IPS DF 4.7 (cell line): ENCODE results near the gene RALBP1.
"Not testable (repeated sequence)": the region's sequence is repeated elsewhere in the genome, so short reads cannot be mapped to it uniquely, and the experiment has no call there.

Experiments used
- DNase-seq: peaks from one replicate; pipeline ENCODE4 v3.0.0-alpha.2; 2013; ENCODE audit warnings: low spot score; ENCODE audit errors: extremely low read depth

Gene RALBP1

GRCh38 chr18:9454061-9454703 is 21.1 kb upstream of the RALBP1 start:
- DNase-seq, result no peak

GRCh38 chr18:9455718-9456511 is 19.4 kb upstream of the RALBP1 start:
- DNase-seq, result no peak

GRCh38 chr18:9466127-9466526 is 9.2 kb upstream of the RALBP1 start:
- DNase-seq, result no peak

GRCh38 chr18:9466846-9467245 is 8.5 kb upstream of the RALBP1 start:
- DNase-seq, result no peak

GRCh38 chr18:9468998-9469397 is 6.3 kb upstream of the RALBP1 start:
- no peak for DNase-seq

- no peak for DNase-seq
These were observed 5.6 kb upstream of the RALBP1 start for GRCh38 chr18:9469685-9470084.

GRCh38 chr18:9474108-9474982 is 968 bp upstream of the RALBP1 start:
- DNase-seq, result no peak

- DNase-seq, result no peak
These were observed 604 bp downstream of the RALBP1 start for GRCh38 chr18:9475643-9476591.

GRCh38 chr18:9476949-9477348 is 1.6 kb downstream of the RALBP1 start:
- DNase-seq, result not testable (repeated sequence)

GRCh38 chr18:9477509-9477908 is 2.2 kb downstream of the RALBP1 start:
- no peak for DNase-seq

GRCh38 chr18:9478545-9478944 is 3.2 kb downstream of the RALBP1 start:
- DNase-seq, result no peak

- DNase-seq, result no peak
These were observed 7.5 kb downstream of the RALBP1 start for GRCh38 chr18:9482790-9483189.

- DNase-seq, result no peak
These were observed 8.2 kb downstream of the RALBP1 start for GRCh38 chr18:9483526-9483925.

GRCh38 chr18:9484856-9485255 is 9.5 kb downstream of the RALBP1 start:
- not testable (repeated sequence) for DNase-seq

GRCh38 chr18:9488538-9488937 is 13.2 kb downstream of the RALBP1 start:
- DNase-seq, result no peak

- no peak for DNase-seq
These were observed 19.5 kb downstream of the RALBP1 start for GRCh38 chr18:9494778-9495331.

GRCh38 chr18:9495465-9495864 is 20.2 kb downstream of the RALBP1 start:
- DNase-seq, result no peak

- no peak for DNase-seq
These were observed 20.8 kb downstream of the RALBP1 start for GRCh38 chr18:9495916-9496705.

GRCh38 chr18:9506046-9506792 is 30.9 kb downstream of the RALBP1 start:
- DNase-seq, result no peak
